Activated CD8-positive, alpha-beta memory T cell treated with anti-CD3 and anti-CD28 coated beads, Interleukin-2, amount 10 ng/mL, durations not matched to agents 7 days and 5 days (primary cell): ENCODE measurements around the gene ARHGEF11. TPM values are rescaled to one million over a fixed set of nuclear protein-coding genes. Genes with fewer than 3 reads are reported as not detected.
A peak's percentile ranks its signal among the peaks of the same experiment; 100 is the strongest.
"Not testable (repeated sequence)": the region's sequence is repeated elsewhere in the genome, so short reads cannot be mapped to it uniquely, and the experiment has no call there.

Experiments used
- ATAC-seq: fragments of 150-1000 bp; cut with Tn5 transposase; one replicate; pipeline ENCODE4 v1.10.0; 2021; ENCODE audit warnings: moderate library complexity
- CTCF ChIA-PET: fragments of 350-600 bp; sonication (Branson Sonifier 250); formaldehyde crosslinking; loops from one replicate; lab custom pipeline; 2021; ENCODE audit warnings: antibody characterized with exemption; lab: Charles Lee
- DNase-seq: peaks from one replicate; pipeline ENCODE4 v3.0.0-alpha.2; 2020
- H3K27ac Mint-ChIP-seq: one replicate; pipeline ENCODE4 v1.8.0; 2021; ENCODE audit warnings: mild to moderate bottlenecking, mixed read lengths
- H3K27me3 Mint-ChIP-seq: one replicate; pipeline ENCODE4 v1.8.0; 2021; ENCODE audit warnings: mixed read lengths
- H3K36me3 Mint-ChIP-seq: one replicate; pipeline ENCODE4 v1.8.0; 2021; ENCODE audit warnings: mild to moderate bottlenecking, mixed read lengths
- H3K4me1 Mint-ChIP-seq: one replicate; pipeline ENCODE4 v1.8.0; 2021; ENCODE audit warnings: mixed read lengths
- H3K4me3 Mint-ChIP-seq: one replicate; pipeline ENCODE4 v1.8.0; 2021; ENCODE audit warnings: mild to moderate bottlenecking, moderate library complexity, mixed read lengths
- H3K9me3 Mint-ChIP-seq: one replicate; pipeline ENCODE4 v1.8.0; 2022; ENCODE audit warnings: low read depth, mixed read lengths
- total RNA-seq, 2 experiments: library from RNA; stranded (reverse); gene quantifications; one replicate each; pipeline ENCODE4 v1.2.3, GENCODE V29; 2021

Gene ARHGEF11
- total RNA-seq, 2 experiments from 2014 or later, result 0.66 to 6.1 TPM

GRCh38 chr1:156928043-156928602, 117.4 kb downstream of the ARHGEF11 start:
- H3K27me3 Mint-ChIP-seq, result peaks cover 95% of the 10 kb centered on the region
- H3K9me3 Mint-ChIP-seq, result no peaks in the 10 kb centered on the region
- H3K4me1 Mint-ChIP-seq, result peaks cover 33% of the 10 kb centered on the region
- no peak overlapping the region for H3K4me3 Mint-ChIP-seq
- H3K36me3 Mint-ChIP-seq, result no peaks in the 10 kb centered on the region
- no peak for ATAC-seq
- DNase-seq, result no peak
- no peak overlapping the region for H3K27ac Mint-ChIP-seq
- CTCF ChIA-PET, result interaction anchor here (0.6 to 10.5 kb wide), 30 partner anchors 11 to 304 kb away, joined by 3 to 62 read pairs (median 5); partner anchors contain the start of genes NTRK1 and PEAR1

- Mint-ChIP-seq H3K4me1 (peaks cover 33% of the 10 kb centered on the region), H3K36me3 (no peaks in the 10 kb centered on the region), H3K27me3 (peaks cover 95% of the 10 kb centered on the region), H3K9me3 (no peaks in the 10 kb centered on the region), H3K27ac (no peak overlapping the region), H3K4me3 (no peak overlapping the region)
- DNase-seq, result peak; percentile 75
- ATAC-seq, result peak; percentile 79
- CTCF ChIA-PET, result interaction anchor here (0.6 to 10.5 kb wide), 31 partner anchors 10 to 311 kb away, joined by 3 to 62 read pairs (median 5); partner anchors contain the start of genes NTRK1 and PEAR1
Observed at GRCh38 chr1:156927215-156928042, 118.1 kb downstream of the ARHGEF11 start.

GRCh38 chr1:156926695-156927094, 118.8 kb downstream of the ARHGEF11 start:
- H3K4me3 Mint-ChIP-seq, DNase-seq, ATAC-seq, H3K36me3 Mint-ChIP-seq, H3K27ac Mint-ChIP-seq, H3K9me3 Mint-ChIP-seq: not testable (repeated sequence)
- H3K4me1 Mint-ChIP-seq, result peaks cover 33% of the 10 kb centered on the region
- H3K27me3 Mint-ChIP-seq, result peaks cover 97% of the 10 kb centered on the region
- CTCF ChIA-PET, result interaction anchor here (1.3 to 10.5 kb wide), 12 partner anchors 9 to 120 kb away, joined by 3 to 62 read pairs (median 8); partner anchors contain the start of gene PEAR1

GRCh38 chr1:156926175-156926574, 119.4 kb downstream of the ARHGEF11 start:
- CTCF ChIA-PET, result interaction anchor here (1.3 to 10.5 kb wide), 8 partner anchors 9 to 119 kb away, joined by 3 to 62 read pairs (median 10); partner anchors contain the start of gene PEAR1
- DNase-seq (peak; percentile 74), ATAC-seq (peak; percentile 52)
- Mint-ChIP-seq H3K9me3 (no peaks in the 10 kb centered on the region), H3K4me3 (no peak overlapping the region), H3K27me3 (peaks cover 97% of the 10 kb centered on the region), H3K36me3 (no peaks in the 10 kb centered on the region), H3K4me1 (peaks cover 29% of the 10 kb centered on the region), H3K27ac (no peak overlapping the region)

GRCh38 chr1:156925154-156926010, 120.2 kb downstream of the ARHGEF11 start:
- H3K36me3 Mint-ChIP-seq, result no peaks in the 10 kb centered on the region
- CTCF ChIA-PET, result interaction anchor here (1.2 to 10.5 kb wide), 7 partner anchors 8 to 148 kb away, joined by 3 to 62 read pairs (median 10); partner anchors contain the start of gene PEAR1
- peaks cover 97% of the 10 kb centered on the region for H3K27me3 Mint-ChIP-seq
- ATAC-seq (no peak), DNase-seq (no peak)
- H3K4me3 Mint-ChIP-seq, result no peak overlapping the region
- H3K4me1 Mint-ChIP-seq, result peaks cover 30% of the 10 kb centered on the region
- H3K9me3 Mint-ChIP-seq, result no peaks in the 10 kb centered on the region
- no peak overlapping the region for H3K27ac Mint-ChIP-seq

GRCh38 chr1:156924478-156925153, 120.9 kb downstream of the ARHGEF11 start:
- CTCF ChIA-PET, result interaction anchor here (1.0 to 10.5 kb wide), 3 partner anchors 14 to 149 kb away, joined by 3 to 56 read pairs (median 3); no protein-coding TSS in a partner anchor
- Mint-ChIP-seq H3K4me1 (peaks cover 30% of the 10 kb centered on the region), H3K9me3 (no peaks in the 10 kb centered on the region), H3K27ac (no peak overlapping the region), H3K27me3 (peaks cover 96% of the 10 kb centered on the region), H3K36me3 (no peaks in the 10 kb centered on the region), H3K4me3 (no peak overlapping the region)
- DNase-seq (no peak), ATAC-seq (no peak)

GRCh38 chr1:156923670-156924477, 121.7 kb downstream of the ARHGEF11 start:
- peaks cover 95% of the 10 kb centered on the region for H3K27me3 Mint-ChIP-seq
- H3K27ac Mint-ChIP-seq, result no peak overlapping the region
- CTCF ChIA-PET, result interaction anchor here (1.0 to 10.5 kb wide), 4 partner anchors 13 to 150 kb away, joined by 3 to 56 read pairs (median 8); no protein-coding TSS in a partner anchor
- H3K9me3 Mint-ChIP-seq, result no peaks in the 10 kb centered on the region
- no peak overlapping the region for H3K4me3 Mint-ChIP-seq
- ATAC-seq (no peak), DNase-seq (no peak)
- no peaks in the 10 kb centered on the region for H3K36me3 Mint-ChIP-seq
- peaks cover 30% of the 10 kb centered on the region for H3K4me1 Mint-ChIP-seq

- Mint-ChIP-seq H3K4me1 (peaks cover 29% of the 10 kb centered on the region), H3K36me3 (no peaks in the 10 kb centered on the region), H3K27me3 (peaks cover 94% of the 10 kb centered on the region), H3K4me3 (no peak overlapping the region), H3K9me3 (no peaks in the 10 kb centered on the region), H3K27ac (no peak overlapping the region)
- CTCF ChIA-PET, result interaction anchor here (1.0 to 10.5 kb wide), 3 partner anchors 13 to 84 kb away, joined by 3 to 56 read pairs (median 12); no protein-coding TSS in a partner anchor
- DNase-seq (no peak), ATAC-seq (no peak)
Observed at GRCh38 chr1:156922986-156923669, 122.4 kb downstream of the ARHGEF11 start.

GRCh38 chr1:156921053-156921529, 124.5 kb downstream of the ARHGEF11 start:
- no peaks in the 10 kb centered on the region for H3K36me3 Mint-ChIP-seq
- H3K27ac Mint-ChIP-seq, result no peak overlapping the region
- no peak overlapping the region for H3K4me3 Mint-ChIP-seq
- H3K4me1 Mint-ChIP-seq, result peaks cover 12% of the 10 kb centered on the region
- no peak for ATAC-seq
- peaks cover 90% of the 10 kb centered on the region for H3K27me3 Mint-ChIP-seq
- DNase-seq, result no peak
- CTCF ChIA-PET, result interaction anchor here (10.5 kb wide), 1 partner anchor 11 kb away, joined by 56 read pairs; no protein-coding TSS in a partner anchor
- H3K9me3 Mint-ChIP-seq, result no peaks in the 10 kb centered on the region

GRCh38 chr1:156920233-156921052, 125.1 kb downstream of the ARHGEF11 start, which contains the start of gene LRRC71:
TSS of gene LRRC71 (plus strand) at chr1:156920632. CDS start at chr1:156920804, 172 bp downstream.
- DNase-seq, result peak; percentile 68
- peaks cover 7% of the 10 kb centered on the region for H3K4me1 Mint-ChIP-seq
- ATAC-seq, result peak; percentile 88
- H3K27me3 Mint-ChIP-seq, result peaks cover 87% of the 10 kb centered on the region
- H3K36me3 Mint-ChIP-seq, result no peaks in the 10 kb centered on the region
- CTCF ChIA-PET, result interaction anchor here (0.8 to 10.5 kb wide), 6 partner anchors 10 to 195 kb away, joined by 3 to 56 read pairs (median 4); partner anchors contain the start of gene NTRK1
- H3K4me3 Mint-ChIP-seq, result no peak within 1 kb of the TSS
- no peaks in the 10 kb centered on the region for H3K9me3 Mint-ChIP-seq
- H3K27ac Mint-ChIP-seq, result no peak within 1 kb of the TSS
